C4-2B (cell line): ENCODE results near the gene MUC5B.

Experiments
- CTCF ChIP-seq: fragments of 450-650 bp; conservative IDR thresholded peaks from 2 replicates; pipeline ENCODE4 v1.5.1; 2017; ENCODE audit warnings: mild to moderate bottlenecking
- ZFX ChIP-seq: fragments of 450-650 bp; IDR thresholded peaks from 2 replicates; pipeline ENCODE4 v1.6.1; 2017

- no peak for TF ChIP-seq CTCF
- no peak for TF ChIP-seq ZFX
Measured at GRCh38 chr11:1261241-1262071, 38.6 kb downstream of the MUC5B start.
